Measurements from ENCODE around the gene FLRT1.

Gene FLRT1

DNA sequence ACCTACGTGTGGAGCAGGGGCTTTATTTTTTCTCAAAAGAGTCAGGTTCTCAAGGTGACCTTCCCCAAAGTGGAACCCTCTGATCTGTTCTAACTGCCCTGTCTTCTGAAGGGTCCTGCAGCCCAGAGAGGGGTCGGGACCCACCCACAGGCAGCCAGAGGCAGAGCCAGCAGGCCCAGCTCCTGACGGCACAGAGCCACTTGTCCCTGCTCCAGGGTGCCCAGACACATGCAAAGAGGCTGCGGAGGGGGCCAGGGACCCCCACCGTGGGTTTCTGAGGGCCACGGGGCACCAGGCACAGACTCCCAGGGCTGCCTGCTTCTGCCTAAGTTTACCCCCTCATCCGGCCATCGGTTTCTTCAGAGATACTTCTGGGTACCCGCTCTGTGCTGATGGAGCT, 37.1 kb downstream of the FLRT1 start:
- 87% methylated on average over 9 of the region's 9 CpGs for WGBS, 2 experiments
- H3K36me3 ChIP-seq (ENCODE audit: control insufficient read depth, insufficient read depth, low read length), result no peaks in the 10 kb centered on the region
- no peaks in the 10 kb centered on the region for H3K9me3 ChIP-seq (ENCODE audit: control insufficient read depth, low read length)
- H3K4me1 ChIP-seq (ENCODE audit: control insufficient read depth, insufficient read depth, low read length), result peaks cover 53% of the 10 kb centered on the region
- no peak overlapping the region for H3K27ac ChIP-seq (ENCODE audit: insufficient read depth, low read depth, low read length, poor library complexity, severe bottlenecking)
- H3K4me3 ChIP-seq (ENCODE audit: insufficient read depth, low read depth, low read length), result no peak overlapping the region
- no peaks in the 10 kb centered on the region for H3K27me3 ChIP-seq (ENCODE audit: control insufficient read depth, insufficient read depth, low read length, poor library complexity, severe bottlenecking)

DNA sequence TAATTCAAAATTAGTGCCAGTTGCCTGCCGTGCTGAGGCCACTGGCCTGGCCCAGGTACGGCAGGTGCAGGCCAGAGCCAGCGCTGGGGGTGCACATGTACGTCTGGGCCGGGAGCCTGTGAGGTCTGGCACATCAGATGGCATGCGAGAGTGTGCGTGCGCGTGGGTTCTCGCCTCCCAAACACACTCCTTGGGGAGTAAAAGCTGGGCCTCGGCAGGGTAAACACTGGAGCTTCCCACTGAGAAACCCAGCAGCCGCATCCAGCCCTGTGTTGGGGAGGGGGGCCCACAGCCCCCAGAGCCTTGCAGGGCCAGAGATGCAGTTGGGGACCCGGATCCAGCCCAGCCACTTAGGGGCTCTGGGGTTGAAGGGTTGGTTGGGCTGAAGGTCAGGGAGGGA, 37.8 kb downstream of the FLRT1 start:
- H3K9me3 ChIP-seq (ENCODE audit: control insufficient read depth, low read length), result no peaks in the 10 kb centered on the region
- H3K27me3 ChIP-seq (ENCODE audit: control insufficient read depth, insufficient read depth, low read length, poor library complexity, severe bottlenecking), result no peaks in the 10 kb centered on the region
- no peak overlapping the region for H3K27ac ChIP-seq (ENCODE audit: insufficient read depth, low read depth, low read length, poor library complexity, severe bottlenecking)
- no peaks in the 10 kb centered on the region for H3K36me3 ChIP-seq (ENCODE audit: control insufficient read depth, insufficient read depth, low read length)
- no peak overlapping the region for H3K4me3 ChIP-seq (ENCODE audit: insufficient read depth, low read depth, low read length)
- H3K4me1 ChIP-seq (ENCODE audit: control insufficient read depth, insufficient read depth, low read length), result peaks cover 53% of the 10 kb centered on the region
- WGBS, 2 experiments, result 79 to 81% methylated on average over 13 of the region's 13 CpGs

DNA sequence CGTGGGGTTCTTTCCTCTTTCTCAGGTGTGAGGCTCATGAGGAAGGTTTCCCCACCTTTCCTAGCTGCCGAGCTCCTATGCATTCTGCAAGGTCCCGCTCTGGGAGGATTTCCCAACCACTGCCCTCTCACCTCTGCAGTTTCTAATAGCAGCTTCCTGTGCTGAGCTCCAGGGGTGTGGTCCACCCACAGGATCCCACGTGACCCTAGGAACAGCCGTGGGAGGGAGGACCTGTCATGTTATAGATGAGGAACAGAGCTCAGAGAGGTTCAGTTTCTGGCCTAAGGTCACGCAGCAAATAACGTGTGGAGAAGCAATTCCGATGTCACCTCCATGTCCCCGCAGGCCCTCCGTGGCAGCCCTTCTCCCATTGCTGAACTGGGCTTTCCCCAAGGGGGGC, 38.5 kb downstream of the FLRT1 start:
- 87 to 89% methylated on average over 10 of the region's 10 CpGs for WGBS, 2 experiments
- Histone ChIP-seq H3K36me3 (ENCODE audit: control insufficient read depth, insufficient read depth, low read length) (no peaks in the 10 kb centered on the region), H3K27me3 (ENCODE audit: control insufficient read depth, insufficient read depth, low read length, poor library complexity, severe bottlenecking) (no peaks in the 10 kb centered on the region), H3K4me1 (ENCODE audit: control insufficient read depth, insufficient read depth, low read length) (peaks cover 53% of the 10 kb centered on the region), H3K9me3 (ENCODE audit: control insufficient read depth, low read length) (no peaks in the 10 kb centered on the region), H3K4me3 (ENCODE audit: insufficient read depth, low read depth, low read length) (no peak overlapping the region), H3K27ac (ENCODE audit: insufficient read depth, low read depth, low read length, poor library complexity, severe bottlenecking) (no peak overlapping the region)

- peaks cover 34% of the 10 kb centered on the region for H3K4me1 ChIP-seq (ENCODE audit: control insufficient read depth, insufficient read depth, low read length)
- H3K27me3 ChIP-seq (ENCODE audit: control insufficient read depth, insufficient read depth, low read length, poor library complexity, severe bottlenecking), result no peaks in the 10 kb centered on the region
- no peaks in the 10 kb centered on the region for H3K36me3 ChIP-seq (ENCODE audit: control insufficient read depth, insufficient read depth, low read length)
- H3K9me3 ChIP-seq (ENCODE audit: control insufficient read depth, low read length), result no peaks in the 10 kb centered on the region
- 91 to 94% methylated on average over 8 of the region's 8 CpGs for WGBS, 2 experiments
- H3K27ac ChIP-seq (ENCODE audit: insufficient read depth, low read depth, low read length, poor library complexity, severe bottlenecking), result no peak overlapping the region
- H3K4me3 ChIP-seq (ENCODE audit: insufficient read depth, low read depth, low read length), result no peak overlapping the region
Observed at GRCh38 chr11:64076758-64077157, 41.0 kb downstream of the FLRT1 start.

GRCh38 chr11:64077607-64078006, 41.9 kb downstream of the FLRT1 start:
- Histone ChIP-seq H3K9me3 (ENCODE audit: control insufficient read depth, low read length) (no peaks in the 10 kb centered on the region), H3K4me3 (ENCODE audit: insufficient read depth, low read depth, low read length) (no peak overlapping the region), H3K36me3 (ENCODE audit: control insufficient read depth, insufficient read depth, low read length) (no peaks in the 10 kb centered on the region), H3K27me3 (ENCODE audit: control insufficient read depth, insufficient read depth, low read length, poor library complexity, severe bottlenecking) (no peaks in the 10 kb centered on the region), H3K27ac (ENCODE audit: insufficient read depth, low read depth, low read length, poor library complexity, severe bottlenecking) (no peak overlapping the region), H3K4me1 (ENCODE audit: control insufficient read depth, insufficient read depth, low read length) (peaks cover 32% of the 10 kb centered on the region)
- 89 to 91% methylated on average over 12 of the region's 12 CpGs for WGBS, 2 experiments

DNA sequence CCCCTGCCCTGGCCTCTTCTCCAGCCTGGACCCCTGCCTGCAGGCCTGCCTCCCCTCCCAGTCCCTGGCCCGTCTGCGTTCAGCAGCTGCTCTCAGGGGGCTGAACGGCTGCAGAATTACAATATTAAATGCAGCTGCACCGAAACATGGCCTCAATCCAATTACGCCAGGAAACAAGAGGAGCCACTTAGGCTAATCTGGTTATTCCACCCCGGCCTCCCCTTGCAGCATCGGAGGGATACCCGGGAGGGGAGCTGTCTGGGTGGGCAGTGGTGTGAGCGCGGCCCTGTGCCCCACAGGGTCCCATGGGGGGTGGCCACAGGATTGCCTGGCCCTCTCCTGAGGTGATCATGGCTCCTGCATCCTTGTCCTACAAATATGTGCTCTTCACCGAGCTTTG, 42.6 kb downstream of the FLRT1 start:
- no peak overlapping the region for H3K27ac ChIP-seq (ENCODE audit: insufficient read depth, low read depth, low read length, poor library complexity, severe bottlenecking)

DNA sequence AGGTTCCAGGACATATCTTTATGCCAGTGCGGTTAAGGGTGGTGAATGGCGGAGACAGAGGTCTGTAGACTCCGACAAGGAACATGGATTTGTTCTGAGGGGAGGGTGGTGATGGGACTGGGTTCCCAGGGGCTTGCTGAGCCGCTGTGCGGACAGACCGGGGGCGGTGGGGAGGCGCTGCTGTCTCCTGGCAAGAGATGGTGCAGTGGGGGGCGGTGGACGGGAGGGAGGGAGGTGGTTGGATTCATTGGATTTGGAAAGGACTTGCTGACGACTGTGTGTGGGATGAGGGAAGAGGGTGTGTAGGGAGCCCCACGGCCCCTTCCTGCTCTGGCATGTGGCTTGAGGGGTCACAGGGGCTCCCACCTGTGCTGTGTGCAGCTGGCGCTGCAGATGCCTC, 43.2 kb downstream of the FLRT1 start:
- H3K9me3 ChIP-seq (ENCODE audit: control insufficient read depth, low read length), result no peaks in the 10 kb centered on the region
- H3K27ac ChIP-seq (ENCODE audit: insufficient read depth, low read depth, low read length, poor library complexity, severe bottlenecking), result no peak overlapping the region
- peaks cover 25% of the 10 kb centered on the region for H3K4me1 ChIP-seq (ENCODE audit: control insufficient read depth, insufficient read depth, low read length)
- WGBS, 2 experiments, result 79 to 82% methylated on average over 13 of the region's 13 CpGs
- no peaks in the 10 kb centered on the region for H3K27me3 ChIP-seq (ENCODE audit: control insufficient read depth, insufficient read depth, low read length, poor library complexity, severe bottlenecking)
- H3K36me3 ChIP-seq (ENCODE audit: control insufficient read depth, insufficient read depth, low read length), result no peaks in the 10 kb centered on the region
- no peak overlapping the region for H3K4me3 ChIP-seq (ENCODE audit: insufficient read depth, low read depth, low read length)

More for the DNA sequence above, 42.6 kb downstream of the FLRT1 start:
- WGBS, 2 experiments, result 72 to 78% methylated on average over 11 of the region's 11 CpGs
- Histone ChIP-seq H3K9me3 (ENCODE audit: control insufficient read depth, low read length) (no peaks in the 10 kb centered on the region), H3K27me3 (ENCODE audit: control insufficient read depth, insufficient read depth, low read length, poor library complexity, severe bottlenecking) (no peaks in the 10 kb centered on the region), H3K4me1 (ENCODE audit: control insufficient read depth, insufficient read depth, low read length) (peaks cover 30% of the 10 kb centered on the region), H3K4me3 (ENCODE audit: insufficient read depth, low read depth, low read length) (no peak overlapping the region), H3K36me3 (ENCODE audit: control insufficient read depth, insufficient read depth, low read length) (no peaks in the 10 kb centered on the region)

DNA sequence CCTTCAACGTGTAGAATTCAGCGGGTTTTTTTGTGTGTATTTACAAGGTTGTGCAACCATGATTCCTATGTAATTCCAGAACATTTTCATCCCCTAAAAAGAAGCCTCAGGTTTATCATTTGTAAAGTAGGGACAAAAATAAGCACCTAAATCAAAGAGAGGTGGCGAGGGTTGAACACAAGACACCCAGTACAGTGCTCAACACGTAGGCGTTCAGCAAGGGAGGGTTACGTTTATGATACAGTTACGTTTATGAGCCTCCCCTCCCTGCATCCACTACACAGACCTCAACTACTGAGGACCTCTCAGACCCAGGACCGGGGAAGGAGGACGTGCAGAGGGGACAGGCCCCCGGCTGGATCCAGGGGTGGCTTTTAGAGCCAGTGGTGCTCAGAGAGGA, 44.7 kb downstream of the FLRT1 start:
- Histone ChIP-seq H3K27me3 (ENCODE audit: control insufficient read depth, insufficient read depth, low read length, poor library complexity, severe bottlenecking) (no peaks in the 10 kb centered on the region), H3K9me3 (ENCODE audit: control insufficient read depth, low read length) (no peaks in the 10 kb centered on the region), H3K27ac (ENCODE audit: insufficient read depth, low read depth, low read length, poor library complexity, severe bottlenecking) (no peak overlapping the region), H3K4me3 (ENCODE audit: insufficient read depth, low read depth, low read length) (no peak overlapping the region), H3K4me1 (ENCODE audit: control insufficient read depth, insufficient read depth, low read length) (peaks cover 25% of the 10 kb centered on the region), H3K36me3 (ENCODE audit: control insufficient read depth, insufficient read depth, low read length) (no peaks in the 10 kb centered on the region)
- WGBS, 2 experiments, result 91 to 95% methylated on average over 8 to 9 of the region's 10 CpGs

DNA sequence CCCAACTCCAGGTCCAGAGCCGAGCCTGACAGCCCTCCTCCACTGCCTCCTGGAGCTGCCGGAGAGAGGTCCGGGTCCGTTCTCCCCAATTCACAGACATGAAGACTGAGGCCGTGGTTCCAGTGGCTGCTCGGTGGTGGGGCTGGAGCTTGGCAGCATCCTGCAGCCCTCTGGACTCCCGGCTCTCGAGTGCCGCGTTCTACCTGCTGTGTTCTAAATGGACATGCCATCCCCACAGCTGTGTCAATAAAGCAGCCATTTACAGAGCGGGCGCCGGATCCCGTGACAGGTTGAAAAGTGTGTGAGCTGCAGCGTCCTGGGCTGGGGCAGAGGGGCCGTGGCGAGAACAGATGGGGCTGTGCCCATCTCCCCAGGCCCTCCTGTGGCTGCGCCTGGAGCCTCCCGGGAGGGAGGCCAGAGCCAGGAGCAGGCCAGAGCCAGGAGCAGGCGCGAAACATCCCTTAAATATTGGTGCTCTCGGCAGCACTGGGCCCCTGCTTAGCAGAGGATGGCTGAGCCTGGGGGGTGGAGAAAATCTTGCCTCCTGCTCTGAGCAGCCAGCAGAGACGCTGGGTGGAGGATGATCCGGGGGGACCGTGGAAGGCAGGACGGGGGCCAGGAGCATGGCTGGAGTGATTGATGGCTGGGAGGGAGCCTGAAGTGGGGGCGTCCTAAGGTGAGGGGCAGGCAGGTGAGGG, 46.2 kb downstream of the FLRT1 start:
- Histone ChIP-seq H3K9me3 (ENCODE audit: control insufficient read depth, low read length) (no peaks in the 10 kb centered on the region), H3K36me3 (ENCODE audit: control insufficient read depth, insufficient read depth, low read length) (no peaks in the 10 kb centered on the region), H3K4me3 (ENCODE audit: insufficient read depth, low read depth, low read length) (no peak overlapping the region), H3K27ac (ENCODE audit: insufficient read depth, low read depth, low read length, poor library complexity, severe bottlenecking) (no peak overlapping the region), H3K4me1 (ENCODE audit: control insufficient read depth, insufficient read depth, low read length) (peaks cover 33% of the 10 kb centered on the region), H3K27me3 (ENCODE audit: control insufficient read depth, insufficient read depth, low read length, poor library complexity, severe bottlenecking) (no peaks in the 10 kb centered on the region)
- 88% methylated on average over 27 of the region's 27 CpGs for WGBS, 2 experiments

GRCh38 chr11:64083398-64084080, 47.8 kb downstream of the FLRT1 start:
- Histone ChIP-seq H3K4me1 (ENCODE audit: control insufficient read depth, insufficient read depth, low read length) (peaks cover 28% of the 10 kb centered on the region), H3K9me3 (ENCODE audit: control insufficient read depth, low read length) (no peaks in the 10 kb centered on the region), H3K36me3 (ENCODE audit: control insufficient read depth, insufficient read depth, low read length) (no peaks in the 10 kb centered on the region), H3K4me3 (ENCODE audit: insufficient read depth, low read depth, low read length) (no peak overlapping the region), H3K27ac (ENCODE audit: insufficient read depth, low read depth, low read length, poor library complexity, severe bottlenecking) (no peak overlapping the region), H3K27me3 (ENCODE audit: control insufficient read depth, insufficient read depth, low read length, poor library complexity, severe bottlenecking) (no peaks in the 10 kb centered on the region)
- 93% methylated on average over 28 of the region's 28 CpGs for WGBS, 2 experiments

Measured in ectodermal cell (in vitro differentiated cells).